ENCODE results near the gene GYS2.
A peak's percentile ranks its signal among the peaks of the same experiment; 100 is the strongest.

Gene GYS2

GRCh38 chr12:21583587-21583986, 21.1 kb downstream of the GYS2 start:
- H3K27me3 Mint-ChIP-seq = no peaks in the 10 kb centered on the region
- H3K4me1 Mint-ChIP-seq = no peaks in the 10 kb centered on the region
- no peak overlapping the region for H3K27ac Mint-ChIP-seq
- peaks cover 9% of the 10 kb centered on the region for H3K9me3 Mint-ChIP-seq
- DNase-seq (no peak), ATAC-seq (no peak)
- H3K4me3 Mint-ChIP-seq = no peak overlapping the region
- no peaks in the 10 kb centered on the region for H3K36me3 Mint-ChIP-seq (ENCODE audit: low read depth)

DNA sequence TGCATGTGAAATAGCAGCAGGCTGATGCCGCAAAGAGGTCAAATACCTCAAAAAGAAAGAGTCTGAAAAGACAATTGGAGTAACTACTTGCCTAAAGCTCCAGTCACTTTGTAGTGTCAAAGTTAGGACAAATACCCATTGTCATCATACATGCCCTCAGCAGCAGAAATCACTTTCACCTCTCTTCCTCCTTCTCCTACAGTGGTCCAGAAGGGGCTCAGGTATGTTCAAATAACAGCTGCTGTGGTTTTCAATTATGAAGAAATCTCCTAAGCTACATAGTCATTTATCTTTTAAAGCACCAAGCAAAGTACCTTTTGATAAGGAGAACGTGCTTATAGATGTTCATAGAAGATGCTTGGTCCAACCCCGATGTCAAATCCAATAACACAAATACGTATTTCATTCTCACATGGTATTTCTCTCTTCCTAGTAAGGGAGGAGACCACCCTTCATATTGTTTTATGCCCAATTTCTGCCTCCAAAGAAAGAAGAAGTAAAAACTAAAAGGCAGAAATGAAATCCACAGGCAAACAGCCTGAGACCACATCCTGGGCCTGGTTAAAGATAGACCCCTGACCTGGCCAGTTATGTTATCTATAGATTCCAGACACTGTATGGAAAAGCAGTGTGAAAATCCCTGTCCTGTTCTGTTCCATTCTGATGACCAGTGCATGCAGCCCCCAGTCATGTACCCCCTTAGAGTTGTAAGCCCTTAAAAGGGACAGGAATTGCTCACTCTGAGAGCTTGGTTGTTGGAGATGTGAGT, 23.7 kb downstream of the GYS2 start:
- H3K27me3 Mint-ChIP-seq = no peaks in the 10 kb centered on the region
- ATAC-seq = no peak
- no peaks in the 10 kb centered on the region for H3K36me3 Mint-ChIP-seq (ENCODE audit: low read depth)
- no peaks in the 10 kb centered on the region for H3K4me1 Mint-ChIP-seq
- no peak for DNase-seq
- no peak overlapping the region for H3K4me3 Mint-ChIP-seq
- no peaks in the 10 kb centered on the region for H3K9me3 Mint-ChIP-seq
- no peak overlapping the region for H3K27ac Mint-ChIP-seq

- DNase-seq (no peak), ATAC-seq (no peak)
- no peak overlapping the region for H3K4me3 Mint-ChIP-seq
- no peaks in the 10 kb centered on the region for H3K27me3 Mint-ChIP-seq
- H3K36me3 Mint-ChIP-seq (ENCODE audit: low read depth) = no peaks in the 10 kb centered on the region
- no peak overlapping the region for H3K27ac Mint-ChIP-seq
- H3K4me1 Mint-ChIP-seq = no peaks in the 10 kb centered on the region
- H3K9me3 Mint-ChIP-seq = no peaks in the 10 kb centered on the region
Measured at GRCh38 chr12:21577516-21577915, 27.1 kb downstream of the GYS2 start.

DNA sequence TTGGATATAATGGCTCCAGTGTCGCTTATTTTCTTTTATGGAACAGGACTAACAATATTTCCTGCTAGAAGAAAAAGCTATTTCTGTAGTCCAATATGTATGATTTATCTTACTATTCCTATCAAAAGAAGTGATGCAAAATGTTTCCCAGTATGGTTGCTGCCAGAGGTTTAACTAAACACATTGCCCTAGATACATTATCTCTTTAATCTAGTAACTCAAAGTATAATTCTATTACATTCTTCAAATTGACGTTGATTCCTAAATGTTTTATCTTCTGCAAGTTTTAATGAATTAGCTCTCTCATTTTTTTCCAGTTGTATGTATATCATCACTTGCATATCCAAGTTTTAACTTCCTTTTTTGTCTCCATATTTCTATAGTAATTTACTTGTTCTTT, 28.2 kb downstream of the GYS2 start:
- H3K4me3 Mint-ChIP-seq = no peak overlapping the region
- no peaks in the 10 kb centered on the region for H3K4me1 Mint-ChIP-seq
- H3K27ac Mint-ChIP-seq = no peak overlapping the region
- no peak for ATAC-seq
- H3K36me3 Mint-ChIP-seq (ENCODE audit: low read depth) = no peaks in the 10 kb centered on the region
- no peaks in the 10 kb centered on the region for H3K9me3 Mint-ChIP-seq
- no peak for DNase-seq
- H3K27me3 Mint-ChIP-seq = no peaks in the 10 kb centered on the region

- Mint-ChIP-seq H3K27me3 (no peaks in the 10 kb centered on the region), H3K9me3 (no peaks in the 10 kb centered on the region), H3K27ac (no peak overlapping the region), H3K4me1 (no peaks in the 10 kb centered on the region), H3K36me3 (ENCODE audit: low read depth) (no peaks in the 10 kb centered on the region), H3K4me3 (no peak overlapping the region)
- no peak for DNase-seq
- no peak for ATAC-seq
Measured at GRCh38 chr12:21573733-21574358, 30.8 kb downstream of the GYS2 start.

DNA sequence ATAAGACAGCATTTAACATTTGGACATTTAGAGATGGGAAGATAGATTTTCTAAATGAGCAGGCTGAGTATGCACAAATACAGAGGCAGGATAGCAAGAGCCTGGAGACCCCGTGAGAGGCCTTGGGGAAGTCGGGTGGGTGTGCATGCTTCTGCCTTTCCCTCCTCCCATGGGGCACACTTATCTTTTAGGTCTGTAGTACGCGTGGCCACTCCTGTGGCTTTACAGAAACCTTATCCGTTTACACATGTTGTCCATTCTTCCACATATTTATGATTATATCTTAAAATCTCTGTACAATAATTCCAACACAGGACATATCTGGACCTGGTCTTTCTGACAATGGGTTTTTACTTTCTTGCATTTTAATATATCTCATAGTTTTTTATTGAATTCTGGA, 33.6 kb downstream of the GYS2 start:
- DNase-seq (no peak), ATAC-seq (no peak)
- Mint-ChIP-seq H3K36me3 (ENCODE audit: low read depth) (no peaks in the 10 kb centered on the region), H3K4me1 (no peaks in the 10 kb centered on the region), H3K9me3 (no peaks in the 10 kb centered on the region), H3K27me3 (no peaks in the 10 kb centered on the region), H3K4me3 (no peak overlapping the region), H3K27ac (no peak overlapping the region)

GRCh38 chr12:21568115-21568514, 36.5 kb downstream of the GYS2 start:
- H3K36me3 Mint-ChIP-seq (ENCODE audit: low read depth) = no peaks in the 10 kb centered on the region
- ATAC-seq = no peak

GRCh38 chr12:21566907-21567394, 37.7 kb downstream of the GYS2 start:
- Mint-ChIP-seq H3K4me3 (no peak overlapping the region), H3K27me3 (no peaks in the 10 kb centered on the region), H3K9me3 (no peaks in the 10 kb centered on the region), H3K27ac (no peak overlapping the region), H3K4me1 (no peaks in the 10 kb centered on the region), H3K36me3 (ENCODE audit: low read depth) (no peaks in the 10 kb centered on the region)
- DNase-seq (no peak), ATAC-seq (no peak)

More at GRCh38 chr12:21568115-21568514, 36.5 kb downstream of the GYS2 start:
- Mint-ChIP-seq H3K4me1 (no peaks in the 10 kb centered on the region), H3K9me3 (no peaks in the 10 kb centered on the region), H3K27me3 (no peaks in the 10 kb centered on the region), H3K4me3 (no peak overlapping the region), H3K27ac (no peak overlapping the region)
- no peak for DNase-seq

DNA sequence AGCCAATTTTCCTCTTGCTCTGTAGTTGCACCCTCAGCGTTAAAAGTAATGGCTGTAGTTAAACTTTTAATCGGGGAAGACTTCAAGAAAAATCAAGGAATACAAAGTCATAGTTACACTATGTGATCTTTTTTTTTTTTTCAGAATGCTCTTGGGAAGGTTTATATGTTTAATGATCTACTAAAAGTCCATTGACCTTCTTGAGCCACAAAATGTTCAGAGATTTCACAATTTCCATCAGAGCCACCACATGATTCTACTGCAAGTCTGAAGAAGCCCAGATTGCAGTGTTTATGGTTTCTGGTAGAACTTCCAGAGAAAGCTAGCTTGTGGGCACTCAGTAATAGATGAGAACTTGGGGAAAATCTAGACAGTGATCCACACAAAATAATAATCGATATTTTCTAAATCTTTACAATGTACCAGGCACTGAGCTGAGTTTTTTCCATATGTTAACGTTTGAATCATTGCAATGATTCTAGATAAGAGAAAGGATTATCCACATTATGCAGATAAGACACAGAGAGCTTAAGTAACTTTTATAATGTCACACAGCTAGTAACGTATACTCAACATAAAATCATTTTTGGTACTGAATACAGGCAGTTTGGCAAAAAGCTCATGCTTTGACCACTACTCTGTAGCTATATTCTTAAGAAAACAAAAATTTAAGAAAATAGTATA, 38.3 kb downstream of the GYS2 start:
- ATAC-seq = no peak
- no peaks in the 10 kb centered on the region for H3K4me1 Mint-ChIP-seq
- H3K4me3 Mint-ChIP-seq = no peak overlapping the region

DNA sequence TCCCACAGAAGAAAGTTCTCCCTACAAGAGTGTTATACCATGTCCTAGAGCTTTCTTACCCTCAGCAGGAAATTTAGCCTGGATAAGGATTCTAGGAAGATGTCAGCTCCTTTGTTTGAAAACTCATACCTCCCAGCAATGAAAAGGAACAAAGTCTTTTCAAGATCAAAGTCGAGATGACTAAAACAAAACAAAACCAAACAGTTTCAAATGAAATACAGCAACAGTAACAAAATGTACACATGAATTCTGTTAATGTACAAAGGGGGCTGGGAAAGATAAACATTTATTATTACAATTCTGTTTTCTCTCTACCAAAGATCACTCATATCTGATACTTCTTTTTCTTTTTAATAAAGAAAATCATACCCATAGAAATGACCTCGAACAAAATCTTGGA, 41.8 kb downstream of the GYS2 start:
- Mint-ChIP-seq H3K27ac (no peak overlapping the region), H3K36me3 (ENCODE audit: low read depth) (no peaks in the 10 kb centered on the region), H3K9me3 (peaks cover 4% of the 10 kb centered on the region), H3K4me1 (peaks cover 16% of the 10 kb centered on the region), H3K4me3 (no peak overlapping the region), H3K27me3 (no peaks in the 10 kb centered on the region)
- no peak for ATAC-seq
- no peak for DNase-seq

More for the DNA sequence above, 38.3 kb downstream of the GYS2 start:
- no peaks in the 10 kb centered on the region for H3K36me3 Mint-ChIP-seq (ENCODE audit: low read depth)
- H3K9me3 Mint-ChIP-seq = no peaks in the 10 kb centered on the region
- no peak for DNase-seq
- H3K27ac Mint-ChIP-seq = no peak overlapping the region
- H3K27me3 Mint-ChIP-seq = no peaks in the 10 kb centered on the region

DNA sequence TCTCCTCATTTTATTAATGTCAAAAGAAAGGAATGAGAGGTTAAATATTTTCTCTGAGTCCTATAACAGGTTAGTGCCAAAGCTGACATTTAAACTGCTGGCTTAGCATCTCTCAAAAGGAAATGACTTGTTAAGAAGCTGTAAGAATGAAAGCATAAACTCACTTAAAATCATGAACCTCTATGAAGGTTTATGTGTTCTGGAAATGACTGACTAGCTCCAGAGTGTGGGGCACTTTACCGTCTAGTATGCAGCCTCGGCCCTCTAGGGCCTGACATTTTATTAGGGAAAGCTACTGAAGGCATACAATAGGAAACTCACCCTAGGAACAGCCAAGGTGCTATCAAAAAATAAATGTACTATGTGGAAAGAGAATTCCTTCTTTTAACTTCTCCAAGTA, 43.5 kb downstream of the GYS2 start:
- peaks cover 4% of the 10 kb centered on the region for H3K9me3 Mint-ChIP-seq
- H3K27ac Mint-ChIP-seq = no peak overlapping the region
- H3K4me1 Mint-ChIP-seq = peaks cover 16% of the 10 kb centered on the region
- H3K27me3 Mint-ChIP-seq = no peaks in the 10 kb centered on the region
- DNase-seq (no peak), ATAC-seq (peak; percentile 72)
- no peak overlapping the region for H3K4me3 Mint-ChIP-seq
- H3K36me3 Mint-ChIP-seq (ENCODE audit: low read depth) = no peaks in the 10 kb centered on the region

DNA sequence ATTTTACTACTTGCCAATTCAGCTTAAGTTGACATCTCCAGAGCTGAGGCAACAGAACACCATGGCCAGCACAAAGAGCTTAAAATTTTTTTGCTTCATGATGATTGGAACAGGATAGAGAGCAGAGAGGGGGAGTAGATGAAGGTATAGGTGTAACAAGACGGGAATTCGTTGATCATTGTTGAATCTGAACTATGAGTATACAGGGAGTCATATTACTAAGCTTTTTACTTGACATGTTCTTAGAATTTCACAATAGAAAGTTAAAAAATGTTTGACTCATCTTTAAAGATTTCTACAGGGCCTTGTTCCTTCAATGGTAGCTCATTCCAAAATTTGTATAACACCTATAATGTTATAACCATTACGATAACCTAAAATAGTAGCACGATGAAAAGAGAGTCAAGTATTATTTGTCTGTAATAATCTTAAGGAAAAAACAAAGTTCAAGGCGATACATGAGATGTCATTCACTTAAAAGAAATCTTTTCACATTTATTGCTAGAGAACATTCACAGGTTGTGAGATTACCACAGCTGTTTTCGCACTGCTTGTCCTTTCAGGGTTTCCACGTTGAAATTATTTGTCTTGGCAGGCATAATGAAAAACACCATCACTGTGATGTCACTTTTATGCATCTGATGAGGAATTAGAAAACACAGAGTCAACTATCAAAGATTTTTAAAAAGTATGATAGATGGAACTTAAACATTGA, 44.6 kb downstream of the GYS2 start:
- ATAC-seq = no peak
- H3K9me3 Mint-ChIP-seq = peaks cover 4% of the 10 kb centered on the region
- no peaks in the 10 kb centered on the region for H3K36me3 Mint-ChIP-seq (ENCODE audit: low read depth)
- peak overlapping the region; percentile 29 for H3K27ac Mint-ChIP-seq
- H3K27me3 Mint-ChIP-seq = no peaks in the 10 kb centered on the region
- no peak for DNase-seq
- H3K4me3 Mint-ChIP-seq = no peak overlapping the region
- peaks cover 16% of the 10 kb centered on the region for H3K4me1 Mint-ChIP-seq

- no peak overlapping the region for H3K4me3 Mint-ChIP-seq
- peaks cover 4% of the 10 kb centered on the region for H3K9me3 Mint-ChIP-seq
- H3K27ac Mint-ChIP-seq = peak overlapping the region; percentile 52
- H3K27me3 Mint-ChIP-seq = no peaks in the 10 kb centered on the region
- DNase-seq = peak; percentile 5
- H3K36me3 Mint-ChIP-seq (ENCODE audit: low read depth) = no peaks in the 10 kb centered on the region
- peaks cover 16% of the 10 kb centered on the region for H3K4me1 Mint-ChIP-seq
- ATAC-seq = peak; percentile 74
Measured at GRCh38 chr12:21558100-21558679, 46.5 kb downstream of the GYS2 start.

- DNase-seq (no peak), ATAC-seq (no peak)
- no peak overlapping the region for H3K27ac Mint-ChIP-seq
- peaks cover 1% of the 10 kb centered on the region for H3K4me1 Mint-ChIP-seq
- H3K9me3 Mint-ChIP-seq = peaks cover 4% of the 10 kb centered on the region
- H3K36me3 Mint-ChIP-seq (ENCODE audit: low read depth) = no peaks in the 10 kb centered on the region
- H3K4me3 Mint-ChIP-seq = no peak overlapping the region
- H3K27me3 Mint-ChIP-seq = no peaks in the 10 kb centered on the region
Measured at GRCh38 chr12:21553329-21553675, 51.3 kb downstream of the GYS2 start.

All from activated naive CD8-positive, alpha-beta T cell treated with anti-CD3 and anti-CD28 coated beads, Interleukin-2, amount 50 U/mL, for 24 hours (primary cell).